Astrocyte of the spinal cord (primary cell): ENCODE data around the gene TMEM151B.
A peak's percentile ranks its signal among the peaks of the same experiment; 100 is the strongest.

Experiments used
- DNase-seq: peaks from one replicate; pipeline ENCODE4 v3.0.0; 2011; ENCODE audit warnings: low read depth, low spot score
- H3K4me3 ChIP-seq: 2 replicates; pipeline ENCODE4 v1.5.1; 2011; ENCODE audit warnings: low read depth, mild to moderate bottlenecking, low read length, moderate library complexity
- CTCF ChIP-seq: IDR thresholded peaks from 2 replicates; pipeline ENCODE4 v1.5.1; 2012; ENCODE audit warnings: low read depth, mild to moderate bottlenecking, low read length, inconsistent platforms
- in situ Hi-C: cut with HindIII; loops from 2 replicates; pipeline ENCODE4 v1.10.0; 2017; ENCODE audit warnings: low sequenced_read_pairs

Gene TMEM151B

GRCh38 chr6:44294832-44295791, 24.9 kb downstream of the TMEM151B start:
- no peak for TF ChIP-seq CTCF
- no peak for DNase-seq
- H3K4me3 ChIP-seq: no peak overlapping the region
- in situ Hi-C loops: no loop called here

GRCh38 chr6:44297063-44298038, 27.1 kb downstream of the TMEM151B start:
- peak; percentile 12 for DNase-seq
- TF ChIP-seq CTCF: no peak
- in situ Hi-C loops: no loop called here
- H3K4me3 ChIP-seq: peak overlapping the region; percentile 27

- no peak for DNase-seq
- H3K4me3 ChIP-seq: no peak overlapping the region
- in situ Hi-C loops: no loop called here
- no peak for TF ChIP-seq CTCF
Observed at GRCh38 chr6:44298055-44298803, 28.0 kb downstream of the TMEM151B start.

GRCh38 chr6:44298864-44299263, 28.6 kb downstream of the TMEM151B start:
- TF ChIP-seq CTCF: no peak
- no peak for DNase-seq
- in situ Hi-C loops: no loop called here
- no peak overlapping the region for H3K4me3 ChIP-seq

- DNase-seq: no peak
- no peak overlapping the region for H3K4me3 ChIP-seq
- in situ Hi-C loops: no loop called here
- TF ChIP-seq CTCF: no peak
Observed at GRCh38 chr6:44300292-44300823, 30.1 kb downstream of the TMEM151B start.
